Liver (tissue), 9 donors: Measurements from ENCODE around the gene ENPP3. TPM values are rescaled to one million over a fixed set of nuclear protein-coding genes. Genes with fewer than 3 reads are reported as not detected.

Source experiments
- DNase-seq: peaks from one replicate; pipeline ENCODE4 v3.0.0-alpha.2; 2017; ENCODE audit warnings: low spot score
- H3K27ac ChIP-seq, 2 donors: one replicate each; pipeline ENCODE4 v1.7.0; 2013; ENCODE audit warnings: inconsistent platforms in 2 of 2, low read length in 2 of 2, control low read depth in 1 of 2, low read depth in 1 of 2, mild to moderate bottlenecking in 1 of 2
- H3K27me3 ChIP-seq, 4 donors: one replicate each; pipeline versions ENCODE4 v1.6.1 to v1.7.0; 2013; ENCODE audit warnings: low read length in 3 of 4, inconsistent platforms in 1 of 4, mild to moderate bottlenecking in 1 of 4, moderate library complexity in 1 of 4; ENCODE audit not compliant: control insufficient read depth in 4 of 4, insufficient read depth in 4 of 4
- H3K36me3 ChIP-seq, 4 donors: one replicate each; pipeline versions ENCODE4 v1.6.1 to v1.7.0; 2013; ENCODE audit warnings: low read length in 3 of 4, mild to moderate bottlenecking in 3 of 4, low read depth in 1 of 4, moderate library complexity in 1 of 4; ENCODE audit not compliant: control insufficient read depth in 4 of 4, insufficient read depth in 3 of 4
- H3K4me1 ChIP-seq, 4 donors: one replicate each; pipeline versions ENCODE4 v1.6.1 to v1.7.0; 2013; ENCODE audit warnings: low read length in 3 of 4, mild to moderate bottlenecking in 3 of 4, moderate library complexity in 1 of 4; ENCODE audit not compliant: control insufficient read depth in 4 of 4, insufficient read depth in 4 of 4
- H3K4me3 ChIP-seq, 3 donors: one replicate each; pipeline versions ENCODE4 v1.6.1 to v1.7.0; 2013; ENCODE audit warnings: low read length in 3 of 3, control low read depth in 1 of 3, low read depth in 1 of 3, mild to moderate bottlenecking in 1 of 3
- H3K9ac ChIP-seq, 2 donors: one replicate each; pipeline ENCODE4 v1.7.0; 2013; ENCODE audit warnings: low read length in 2 of 2, mild to moderate bottlenecking in 2 of 2, moderate library complexity in 2 of 2, control low read depth in 1 of 2, low read depth in 1 of 2
- H3K9me3 ChIP-seq, 4 donors: one replicate each; pipeline versions ENCODE4 v1.6.1 to v1.7.0; 2013; ENCODE audit warnings: low read length in 3 of 4; ENCODE audit not compliant: control insufficient read depth in 4 of 4
- EGR1 ChIP-seq, 2 donors: IDR thresholded peaks; 2 replicates each; pipeline ENCODE4 v1.6.1; 2016 to 2018; ENCODE audit warnings: antibody characterized with exemption in 2 of 2, low read depth in 2 of 2
- GABPA ChIP-seq, 2 donors: IDR thresholded peaks in 1 of 2; conservative IDR thresholded peaks in 1 of 2; 2 replicates each; pipeline ENCODE4 v1.6.1; 2016; ENCODE audit warnings: antibody characterized with exemption in 2 of 2, mild to moderate bottlenecking in 1 of 2, moderate library complexity in 1 of 2
- HNF4G ChIP-seq: IDR thresholded peaks from 2 replicates; pipeline ENCODE4 v1.6.1; 2016; ENCODE audit warnings: antibody characterized with exemption
- RAD21 ChIP-seq, 2 donors: IDR thresholded peaks; 2 replicates each; pipeline ENCODE4 v1.6.1; 2016; ENCODE audit warnings: antibody characterized with exemption in 2 of 2, mild to moderate bottlenecking in 2 of 2
- REST ChIP-seq: IDR thresholded peaks from 2 replicates; pipeline ENCODE4 v1.6.1; 2016; ENCODE audit warnings: antibody characterized with exemption, mild to moderate bottlenecking
- SP1 ChIP-seq: IDR thresholded peaks from 2 replicates; pipeline ENCODE4 v1.6.1; 2018; ENCODE audit warnings: antibody characterized with exemption, mild to moderate bottlenecking
- TAF1 ChIP-seq: conservative IDR thresholded peaks from 2 replicates; pipeline ENCODE4 v1.6.1; 2016; ENCODE audit warnings: antibody characterized with exemption, mild to moderate bottlenecking
- YY1 ChIP-seq: IDR thresholded peaks from 2 replicates; pipeline ENCODE4 v1.6.1; 2016; ENCODE audit warnings: antibody characterized with exemption, mild to moderate bottlenecking
- ZBTB33 ChIP-seq: IDR thresholded peaks from 2 replicates; pipeline ENCODE4 v1.6.1; 2016; ENCODE audit warnings: antibody characterized with exemption
- WGBS: extraction: QIAGEN DNeasy Blood & Tissue Kit; methylation state at CpG from one replicate; pipeline ENCODE4 v1.1.7; 2013; 5-methylcytosine and 5-hydroxymethylcytosine counted together
- polyA plus RNA-seq, 2 donors: library from polyadenylated mRNA; stranded (reverse) in 1 of 2; unstranded in 1 of 2; fragments of 200-250 nt in 1 of 2; fragments of >200 nt in 1 of 2; fragmentation: Nextera tagmentation in 1 of 2; extraction: Ambion mirVana in 1 of 2; gene quantifications; one replicate each; pipeline versions ENCODE4 v1.2.1 to v1.2.3, GENCODE V29; 2013 to 2015
- total RNA-seq, 2 donors: library from RNA; depleted of rRNA; stranded (reverse); fragments of >200 nt; gene quantifications; one replicate each; pipeline ENCODE4 v1.2.3, GENCODE V29; 2014
- donor health status: healthy.
- donor health status: healthy.
- donor health status: healthy.
- donor health status: healthy.
- donor health status: healthy.

ENPP3 gene
- total and polyA plus RNA-seq, 4 donors = 0.51 to 6.1 (median 1.1) TPM

DNA sequence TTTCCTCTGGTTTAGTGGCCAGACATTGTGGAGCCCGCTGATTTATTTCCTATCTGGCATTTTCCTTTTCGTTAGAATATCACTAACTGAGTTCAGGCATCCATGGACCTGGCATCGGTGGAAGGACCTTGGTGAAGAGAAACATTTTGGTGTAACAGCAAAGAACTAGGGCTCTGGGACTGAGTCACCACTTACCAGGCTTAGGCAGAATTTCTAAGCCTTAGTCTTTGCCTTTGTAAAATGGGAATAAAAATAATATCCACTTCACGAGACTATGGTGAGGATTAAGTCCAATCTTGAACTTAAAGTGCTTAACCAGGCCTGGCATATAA is 128.7 kb downstream of the ENPP3 start:
- no peak for DNase-seq
- Histone ChIP-seq H3K27ac (no peak overlapping the region), H3K9ac (no peak overlapping the region), H3K27me3 (no peaks in the 10 kb centered on the region), H3K9me3 (no peaks in the 10 kb centered on the region), H3K36me3 (no peaks in the 10 kb centered on the region), H3K4me1 (peaks cover 0 to 6% (median 2%) of the 10 kb centered on the region in 4 donors), H3K4me3 (no peak overlapping the region)
- WGBS = 84% methylated on average over 4 of the region's 4 CpGs
- TF ChIP-seq YY1 (no peak), RAD21 (IDR thresholded peaks at IDR 0.05) (no peak)

- Histone ChIP-seq H3K27me3 (no peaks in the 10 kb centered on the region), H3K27ac (peak overlapping the region; percentile 43 to 51), H3K4me3 (no peak overlapping the region), H3K4me1 (peaks cover 0 to 6% (median 2%) of the 10 kb centered on the region in 4 donors), H3K9me3 (no peaks in the 10 kb centered on the region), H3K36me3 (no peaks in the 10 kb centered on the region), H3K9ac (no peak overlapping the region)
- no peak for DNase-seq
- TF ChIP-seq ZBTB33 = no peak
- WGBS = 57% methylated on average over 2 of the region's 2 CpGs
These were observed 129.5 kb downstream of the ENPP3 start for GRCh38 chr6:131766631-131767030.

DNA sequence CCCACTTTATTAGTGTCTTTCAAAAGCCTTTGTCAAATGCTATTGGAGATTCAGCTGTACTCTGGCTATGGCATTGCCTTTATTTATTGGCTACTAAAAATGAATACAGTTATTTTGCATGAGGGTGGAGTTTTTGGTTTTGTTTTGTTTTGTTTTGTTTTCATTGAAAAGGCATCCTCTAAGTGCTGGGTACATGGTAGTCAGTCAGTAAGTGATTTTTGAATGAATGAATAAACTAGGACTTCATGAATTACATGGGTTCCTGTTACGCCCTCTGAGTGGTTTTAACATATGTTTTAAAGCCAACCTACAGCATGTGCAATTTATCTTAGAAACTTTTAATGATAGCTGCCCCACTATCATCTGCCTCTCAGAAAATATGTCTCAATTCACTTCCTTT is 131.9 kb downstream of the ENPP3 start:
- Histone ChIP-seq H3K4me1 (peaks cover 0 to 6% (median 2%) of the 10 kb centered on the region in 4 donors), H3K9me3 (no peaks in the 10 kb centered on the region), H3K27ac (no peak overlapping the region), H3K36me3 (no peaks in the 10 kb centered on the region), H3K9ac (no peak overlapping the region), H3K27me3 (no peaks in the 10 kb centered on the region), H3K4me3 (no peak overlapping the region)
- no peak for TF ChIP-seq GABPA (IDR thresholded peaks at IDR 0.05 in 1 of 2, conservative IDR thresholded peaks at IDR 0.05 in 1 of 2)
- no peak for TF ChIP-seq REST
- TF ChIP-seq YY1 = no peak
- TF ChIP-seq ZBTB33 = no peak
- TF ChIP-seq HNF4G = no peak
- no peak for TF ChIP-seq TAF1
- TF ChIP-seq SP1 = no peak
- no peak for TF ChIP-seq EGR1 (IDR thresholded peaks at IDR 0.05; ENCODE audit: low read depth in 2 of 2)
- WGBS = 98% methylated on average over 1 of the region's 1 CpG
- DNase-seq = no peak
